Effector memory CD4-positive, alpha-beta T cell (primary cell): ENCODE data around the gene HS3ST2.

Experiments
- DNase-seq, 3 donors: peaks; one replicate each; pipeline ENCODE4 v3.0.0-alpha.2; 2020
- H3K27ac ChIP-seq: 2 replicates; pipeline ENCODE4 v1.7.0; 2013; ENCODE audit warnings: mild to moderate bottlenecking, low read length, moderate library complexity; ENCODE audit not compliant: insufficient read depth, poor library complexity, severe bottlenecking
- H3K27me3 ChIP-seq: replicated peaks from 2 replicates; pipeline ENCODE4 v1.7.0; 2013; ENCODE audit warnings: mild to moderate bottlenecking, low read length; ENCODE audit not compliant: insufficient read depth, control insufficient read depth, poor library complexity, severe bottlenecking
- H3K36me3 ChIP-seq: 2 replicates; pipeline ENCODE4 v1.7.0; 2013; ENCODE audit warnings: mild to moderate bottlenecking, low read length, moderate library complexity; ENCODE audit not compliant: control insufficient read depth, insufficient read depth
- H3K4me1 ChIP-seq: 2 replicates; pipeline ENCODE4 v1.7.0; 2013; ENCODE audit warnings: low read length, mild to moderate bottlenecking; ENCODE audit not compliant: control insufficient read depth, insufficient read depth, poor library complexity, severe bottlenecking
- H3K4me3 ChIP-seq: 2 replicates; pipeline ENCODE4 v1.7.0; 2013; ENCODE audit warnings: low read length, low read depth, mild to moderate bottlenecking; ENCODE audit not compliant: insufficient read depth, poor library complexity, severe bottlenecking
- H3K9me3 ChIP-seq: 2 replicates; pipeline ENCODE4 v1.7.0; 2013; ENCODE audit warnings: mild to moderate bottlenecking, low read length, moderate library complexity; ENCODE audit not compliant: control insufficient read depth

HS3ST2 gene

GRCh38 chr16:22962905-22963304, 148.9 kb downstream of the HS3ST2 start:
- DNase-seq = no peak
- Histone ChIP-seq H3K4me3 (no peak overlapping the region), H3K36me3 (no peaks in the 10 kb centered on the region), H3K9me3 (no peaks in the 10 kb centered on the region), H3K27me3 (no peaks in the 10 kb centered on the region), H3K27ac (no peak overlapping the region), H3K4me1 (no peaks in the 10 kb centered on the region)
